Measurements from ENCODE around the gene NPR3. TPM values are rescaled to one million over a fixed set of nuclear protein-coding genes. Genes with fewer than 3 reads are reported as not detected.
A peak's percentile ranks its signal among the peaks of the same experiment; 100 is the strongest.

NPR3 gene
- total and polyA plus RNA-seq, 4 donors = 0.70 to 15.4 (median 2.2) TPM

GRCh38 chr5:32712481-32713360 lies 1.6 kb downstream of the NPR3 start:
- no peaks in the 10 kb centered on the region for H3K9me3 ChIP-seq (ENCODE audit: control insufficient read depth in 4 of 4, low read length in 3 of 4)
- 11% methylated on average over 56 of the region's 56 CpGs for WGBS
- peak overlapping the region in 1 of 2 donors; percentile 44 for H3K27ac ChIP-seq (ENCODE audit: low read depth in 1 of 2, low read length in 2 of 2)
- DNase-seq (ENCODE audit: low spot score) = no peak
- H3K4me3 ChIP-seq (ENCODE audit: low read depth in 1 of 3, low read length in 3 of 3) = peak overlapping the region; percentile 23 to 64 (median 41)
- peaks cover 0 to 6% (median 0%) of the 10 kb centered on the region in 4 donors for H3K27me3 ChIP-seq (ENCODE audit: control insufficient read depth in 4 of 4, insufficient read depth in 4 of 4, low read length in 3 of 4)
- no peak overlapping the region for H3K9ac ChIP-seq (ENCODE audit: low read depth in 1 of 2, low read length in 2 of 2)
- no peaks in the 10 kb centered on the region for H3K36me3 ChIP-seq (ENCODE audit: control insufficient read depth in 4 of 4, insufficient read depth in 3 of 4, low read depth in 1 of 4, low read length in 3 of 4)
- H3K4me1 ChIP-seq (ENCODE audit: control insufficient read depth in 4 of 4, insufficient read depth in 4 of 4, low read length in 3 of 4) = peaks cover 13 to 47% (median 29%) of the 10 kb centered on the region in 4 donors
- TF ChIP-seq REST (IDR thresholded peaks at IDR 0.05) = no peak
- TF ChIP-seq NR2F2 (IDR thresholded peaks at IDR 0.05) = no peak
- TF ChIP-seq ZBTB33 (IDR thresholded peaks at IDR 0.05) = no peak
- TF ChIP-seq YY1 (IDR thresholded peaks at IDR 0.05) = no peak
- TF ChIP-seq RAD21 (IDR thresholded peaks at IDR 0.05) = no peak
- TF ChIP-seq HNF4G (IDR thresholded peaks at IDR 0.05) = no peak
- TF ChIP-seq RXRA (IDR thresholded peaks at IDR 0.05) = no peak
- no peak for TF ChIP-seq JUND (IDR thresholded peaks at IDR 0.05)
- no peak for TF ChIP-seq EGR1 (IDR thresholded peaks at IDR 0.05; ENCODE audit: low read depth in 2 of 2)
- TF ChIP-seq CTCF (IDR thresholded peaks at IDR 0.05; ENCODE audit: low read depth, low read length, missing input control) = no peak
- no peak for TF ChIP-seq FOXA2 (IDR thresholded peaks at IDR 0.05)
- no peak for TF ChIP-seq HNF4A (conservative IDR thresholded peaks at IDR 0.05)

- Histone ChIP-seq H3K9ac (ENCODE audit: low read depth in 1 of 2, low read length in 2 of 2) (no peak overlapping the region), H3K4me1 (ENCODE audit: control insufficient read depth in 4 of 4, insufficient read depth in 4 of 4, low read length in 3 of 4) (peaks cover 13 to 47% (median 29%) of the 10 kb centered on the region in 4 donors), H3K27ac (ENCODE audit: low read depth in 1 of 2, low read length in 2 of 2) (no peak overlapping the region), H3K36me3 (ENCODE audit: control insufficient read depth in 4 of 4, insufficient read depth in 3 of 4, low read depth in 1 of 4, low read length in 3 of 4) (no peaks in the 10 kb centered on the region), H3K9me3 (ENCODE audit: control insufficient read depth in 4 of 4, low read length in 3 of 4) (no peaks in the 10 kb centered on the region), H3K27me3 (ENCODE audit: control insufficient read depth in 4 of 4, insufficient read depth in 4 of 4, low read length in 3 of 4) (peaks cover 0 to 6% (median 0%) of the 10 kb centered on the region in 4 donors), H3K4me3 (ENCODE audit: low read depth in 1 of 3, low read length in 3 of 3) (peak overlapping the region; percentile 5 to 46 (median 41))
- DNase-seq (ENCODE audit: low spot score) = no peak
- WGBS = 11% methylated on average over 30 of the region's 30 CpGs
- no peak for TF ChIP-seq JUND (IDR thresholded peaks at IDR 0.05)
- TF ChIP-seq TAF1 (conservative IDR thresholded peaks at IDR 0.05) = no peak
- TF ChIP-seq CTCF (IDR thresholded peaks at IDR 0.05; ENCODE audit: low read depth, low read length, missing input control) = no peak
- TF ChIP-seq SP1 (IDR thresholded peaks at IDR 0.05) = no peak
- TF ChIP-seq YY1 (IDR thresholded peaks at IDR 0.05) = no peak
- TF ChIP-seq NR2F2 (IDR thresholded peaks at IDR 0.05) = no peak
- no peak for TF ChIP-seq ZBTB33 (IDR thresholded peaks at IDR 0.05)
- no peak for TF ChIP-seq GABPA (IDR thresholded peaks at IDR 0.05 in 1 of 2, conservative IDR thresholded peaks at IDR 0.05 in 1 of 2)
Observed at GRCh38 chr5:32713361-32713769, 2.2 kb downstream of the NPR3 start.

All from liver (tissue), 9 donors.